ENCODE measurements around the gene FHIT. TPM values are rescaled to one million over a fixed set of nuclear protein-coding genes. Genes with fewer than 3 reads are reported as not detected.

FHIT gene
- total RNA-seq, 4 donors from 2014 or later = 4.4 to 10.6 (median 8.4) TPM

DNA sequence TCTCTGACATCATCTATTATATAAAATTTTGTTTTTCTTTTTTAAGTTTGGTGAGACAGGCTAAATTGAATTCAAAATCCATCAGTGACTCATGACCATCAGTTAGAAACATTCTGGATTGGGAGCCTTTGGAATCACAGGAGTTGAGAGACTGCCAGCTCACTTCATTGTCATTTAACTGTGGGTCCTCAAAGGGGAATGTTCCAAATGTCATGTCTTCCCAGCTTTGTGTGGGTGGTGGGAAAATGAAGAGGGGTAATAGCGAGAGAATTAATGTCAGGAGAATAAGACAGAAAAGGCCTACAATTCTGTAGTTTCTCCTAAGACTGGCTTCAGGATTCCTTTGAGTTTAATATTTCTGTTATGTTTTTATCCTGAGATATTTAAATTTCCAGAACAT, 1051.9 kb downstream of the FHIT start:
- TF ChIP-seq, protein P1, sequence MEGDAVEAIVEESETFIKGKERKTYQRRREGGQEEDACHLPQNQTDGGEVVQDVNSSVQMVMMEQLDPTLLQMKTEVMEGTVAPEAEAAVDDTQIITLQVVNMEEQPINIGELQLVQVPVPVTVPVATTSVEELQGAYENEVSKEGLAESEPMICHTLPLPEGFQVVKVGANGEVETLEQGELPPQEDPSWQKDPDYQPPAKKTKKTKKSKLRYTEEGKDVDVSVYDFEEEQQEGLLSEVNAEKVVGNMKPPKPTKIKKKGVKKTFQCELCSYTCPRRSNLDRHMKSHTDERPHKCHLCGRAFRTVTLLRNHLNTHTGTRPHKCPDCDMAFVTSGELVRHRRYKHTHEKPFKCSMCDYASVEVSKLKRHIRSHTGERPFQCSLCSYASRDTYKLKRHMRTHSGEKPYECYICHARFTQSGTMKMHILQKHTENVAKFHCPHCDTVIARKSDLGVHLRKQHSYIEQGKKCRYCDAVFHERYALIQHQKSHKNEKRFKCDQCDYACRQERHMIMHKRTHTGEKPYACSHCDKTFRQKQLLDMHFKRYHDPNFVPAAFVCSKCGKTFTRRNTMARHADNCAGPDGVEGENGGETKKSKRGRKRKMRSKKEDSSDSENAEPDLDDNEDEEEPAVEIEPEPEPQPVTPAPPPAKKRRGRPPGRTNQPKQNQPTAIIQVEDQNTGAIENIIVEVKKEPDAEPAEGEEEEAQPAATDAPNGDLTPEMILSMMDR (IDR thresholded peaks at IDR 0.05; ENCODE audit: low read depth) = no peak

DNA sequence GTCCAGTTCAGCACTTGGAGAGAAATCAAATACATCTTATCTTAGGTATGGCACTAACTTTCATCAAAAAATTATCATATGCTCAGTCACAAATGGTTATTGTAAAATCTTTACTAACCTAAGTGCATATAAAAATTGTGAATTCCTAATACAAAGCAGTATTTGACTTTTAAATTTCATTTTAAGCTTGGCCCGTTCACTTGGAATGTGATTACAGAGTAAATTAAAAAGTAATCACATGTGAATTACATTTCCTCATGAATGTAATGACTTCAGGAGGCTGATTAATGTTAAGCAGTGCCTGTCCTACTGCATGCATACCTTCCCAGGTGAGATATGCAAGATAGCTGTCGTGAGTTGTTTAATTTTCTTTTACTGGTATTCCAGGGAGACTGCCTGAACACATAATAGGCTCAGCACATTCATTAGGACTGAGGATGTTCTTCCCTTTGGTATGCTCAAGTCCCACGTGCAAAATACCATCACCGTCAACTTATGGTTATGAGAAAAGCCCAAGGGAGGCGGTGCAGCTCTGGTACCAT, 1053.0 kb downstream of the FHIT start:
- TF ChIP-seq, protein P1 (IDR thresholded peaks at IDR 0.05; ENCODE audit: low read depth) = no peak

DNA sequence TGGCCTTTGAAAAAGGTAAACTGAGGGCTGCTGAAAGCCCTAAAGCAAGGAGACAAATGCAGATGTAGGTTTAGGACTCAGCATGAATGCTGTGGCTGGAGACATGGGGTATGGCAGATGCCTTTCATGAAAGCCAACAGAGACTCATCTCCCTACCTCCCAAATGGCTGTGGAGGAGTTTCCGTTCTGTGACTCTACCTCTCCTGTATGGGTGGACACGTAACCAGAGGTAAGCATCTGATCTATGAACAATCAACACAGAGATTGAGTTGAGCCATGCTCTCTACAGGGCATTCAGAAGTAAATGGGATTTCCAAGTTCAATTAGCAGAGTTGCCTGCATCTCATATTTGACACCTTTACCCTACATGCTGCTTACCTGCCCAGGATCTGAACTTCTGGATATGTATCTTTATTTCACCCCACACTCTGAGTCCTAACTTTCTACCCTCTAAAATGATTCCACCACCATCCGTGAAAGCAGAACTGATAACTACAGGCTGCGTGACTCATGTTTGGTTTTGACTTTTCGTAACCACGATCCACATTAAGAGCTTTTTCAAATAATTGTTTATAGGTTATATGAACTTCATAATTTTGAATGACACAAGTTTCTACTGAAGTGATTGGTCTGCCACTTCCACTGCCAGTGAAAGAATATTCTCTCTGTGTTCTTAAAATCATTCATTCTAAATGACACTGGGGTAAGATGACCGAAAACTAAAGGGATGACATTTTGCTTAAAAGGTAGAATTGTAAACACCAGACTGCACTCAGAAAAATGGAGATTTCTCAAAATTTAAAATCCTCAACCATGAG, 1058.7 kb downstream of the FHIT start:
- TF ChIP-seq, protein P1 (IDR thresholded peaks at IDR 0.05; ENCODE audit: low read depth) = no peak

DNA sequence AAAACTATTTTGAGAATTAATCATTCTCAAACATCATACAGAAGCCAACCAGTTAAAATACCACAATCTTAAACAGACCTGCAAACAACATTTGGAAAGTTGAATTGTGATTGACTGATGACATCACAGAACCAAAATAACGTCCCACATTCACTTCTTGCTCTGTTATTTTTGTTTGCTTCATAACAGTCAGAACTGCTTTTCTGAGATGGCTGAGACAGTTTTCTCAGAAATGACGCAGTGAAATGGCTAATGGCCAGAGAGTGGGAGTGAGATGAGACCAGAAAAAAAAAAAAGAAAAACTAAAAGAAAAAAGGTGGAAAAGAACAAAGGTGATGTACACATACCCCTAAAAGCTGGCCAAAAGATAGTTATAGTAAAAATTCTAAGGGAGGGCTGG, 1061.2 kb downstream of the FHIT start:
- TF ChIP-seq, protein P1 (IDR thresholded peaks at IDR 0.05; ENCODE audit: low read depth) = no peak

DNA sequence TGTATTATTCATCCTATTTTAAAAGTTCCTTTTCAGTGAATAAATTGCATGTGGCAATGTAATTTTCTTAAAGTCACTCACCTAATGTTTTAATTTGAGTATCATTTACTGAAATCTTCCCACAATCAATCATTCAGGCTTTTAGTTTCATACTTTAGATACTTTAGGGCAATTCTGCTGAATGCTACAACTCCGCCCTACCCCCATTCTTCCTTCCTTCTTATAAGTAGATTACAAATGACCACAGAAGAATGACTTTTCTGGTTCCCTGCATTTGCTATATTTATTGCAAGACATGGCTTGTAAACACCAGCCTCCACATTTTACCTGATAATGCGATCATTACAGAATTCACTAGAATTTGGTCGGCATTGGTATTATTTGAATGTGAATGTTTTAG, 1061.9 kb downstream of the FHIT start:
- TF ChIP-seq, protein P1 (IDR thresholded peaks at IDR 0.05; ENCODE audit: low read depth) = no peak

DNA sequence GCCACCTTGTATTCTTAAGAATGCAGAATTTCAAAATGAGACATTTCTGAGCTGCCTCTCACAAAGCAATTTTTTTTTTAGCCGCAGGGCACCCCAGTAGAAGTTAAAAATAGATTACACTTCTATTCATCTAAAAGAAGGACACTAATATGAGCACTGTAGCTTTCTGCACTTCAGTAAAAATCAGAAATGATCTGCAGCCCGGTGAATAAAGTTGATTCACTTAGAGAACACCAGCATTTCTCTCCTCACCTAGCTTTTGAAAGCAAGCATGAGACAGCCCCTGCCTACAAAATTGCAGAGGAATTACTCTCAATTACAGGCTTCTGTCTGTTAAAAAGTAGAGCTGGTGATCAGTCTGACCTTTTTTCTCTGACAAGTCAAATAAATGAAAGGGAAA, 1062.4 kb downstream of the FHIT start:
- TF ChIP-seq, protein P1 (IDR thresholded peaks at IDR 0.05; ENCODE audit: low read depth) = no peak

DNA sequence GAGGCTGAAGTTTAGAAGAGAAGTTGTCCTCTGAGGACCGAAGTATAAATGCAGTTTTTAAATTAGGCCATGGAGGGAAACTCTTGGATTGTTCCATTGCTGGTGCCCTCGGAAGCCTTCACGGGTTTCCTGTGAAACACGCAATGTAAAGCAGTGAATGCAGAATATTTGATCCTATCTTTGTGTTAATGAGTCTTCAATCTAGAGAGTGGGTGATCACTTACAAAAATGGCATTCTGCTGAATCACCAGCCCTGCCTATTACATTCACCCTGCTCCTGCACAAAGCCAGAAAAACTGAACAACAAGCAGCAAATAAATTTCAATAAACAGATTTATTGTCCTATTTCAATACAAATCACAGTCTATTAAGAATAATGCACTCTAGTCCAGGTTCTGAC, 1063.9 kb downstream of the FHIT start:
- TF ChIP-seq, protein P1 (IDR thresholded peaks at IDR 0.05; ENCODE audit: low read depth) = no peak

Data from subcutaneous adipose tissue (tissue), 4 donors.